Measurements from ENCODE around the gene EPYC. TPM values are rescaled to one million over a fixed set of nuclear protein-coding genes. Genes with fewer than 3 reads are reported as not detected.

Gene EPYC
- total RNA-seq, 1 donor from 2014 or later, result not detected

DNA sequence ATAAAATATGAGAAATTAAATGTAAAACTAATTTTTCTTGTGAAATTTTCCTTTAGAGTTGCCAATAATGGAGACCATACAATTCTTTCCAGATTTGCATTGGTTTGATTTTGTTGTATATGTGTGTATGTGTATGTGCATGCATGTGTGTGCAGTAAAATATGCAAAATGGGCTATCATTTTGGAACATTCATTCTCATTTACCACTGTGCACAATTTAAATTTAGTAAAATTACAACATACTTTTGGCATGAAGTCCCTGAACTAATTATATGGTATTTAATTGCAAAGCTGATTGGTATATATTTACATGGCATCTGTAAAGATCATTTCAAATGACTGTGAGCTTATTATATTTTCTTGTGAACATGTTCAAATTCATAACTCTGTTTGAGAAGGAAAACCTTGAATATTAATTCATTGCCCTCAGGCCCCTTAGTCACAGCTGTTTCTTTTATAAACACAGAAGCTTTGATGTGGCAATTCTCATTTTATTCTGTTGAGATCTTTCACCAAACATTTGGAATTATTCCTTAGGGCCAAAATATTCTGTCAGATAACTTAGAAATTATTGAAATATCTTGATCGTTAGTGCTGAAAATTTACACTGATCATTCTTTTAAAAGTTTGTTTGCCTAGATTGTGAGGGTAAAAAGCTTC is 35.5 kb upstream of the EPYC start:
- no peak overlapping the region for H3K27ac Mint-ChIP-seq (ENCODE audit: unreplicated experiment)
- no peak overlapping the region for H3K4me3 Mint-ChIP-seq (ENCODE audit: unreplicated experiment)
- no peaks in the 10 kb centered on the region for H3K9me3 Mint-ChIP-seq (ENCODE audit: low read depth)
- H3K27me3 Mint-ChIP-seq (ENCODE audit: low read depth), result no peaks in the 10 kb centered on the region
- DNase-seq (ENCODE audit: low spot score), result no peak
- TF ChIP-seq, protein P1, sequence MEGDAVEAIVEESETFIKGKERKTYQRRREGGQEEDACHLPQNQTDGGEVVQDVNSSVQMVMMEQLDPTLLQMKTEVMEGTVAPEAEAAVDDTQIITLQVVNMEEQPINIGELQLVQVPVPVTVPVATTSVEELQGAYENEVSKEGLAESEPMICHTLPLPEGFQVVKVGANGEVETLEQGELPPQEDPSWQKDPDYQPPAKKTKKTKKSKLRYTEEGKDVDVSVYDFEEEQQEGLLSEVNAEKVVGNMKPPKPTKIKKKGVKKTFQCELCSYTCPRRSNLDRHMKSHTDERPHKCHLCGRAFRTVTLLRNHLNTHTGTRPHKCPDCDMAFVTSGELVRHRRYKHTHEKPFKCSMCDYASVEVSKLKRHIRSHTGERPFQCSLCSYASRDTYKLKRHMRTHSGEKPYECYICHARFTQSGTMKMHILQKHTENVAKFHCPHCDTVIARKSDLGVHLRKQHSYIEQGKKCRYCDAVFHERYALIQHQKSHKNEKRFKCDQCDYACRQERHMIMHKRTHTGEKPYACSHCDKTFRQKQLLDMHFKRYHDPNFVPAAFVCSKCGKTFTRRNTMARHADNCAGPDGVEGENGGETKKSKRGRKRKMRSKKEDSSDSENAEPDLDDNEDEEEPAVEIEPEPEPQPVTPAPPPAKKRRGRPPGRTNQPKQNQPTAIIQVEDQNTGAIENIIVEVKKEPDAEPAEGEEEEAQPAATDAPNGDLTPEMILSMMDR (IDR thresholded peaks at IDR 0.05), result no peak
- H3K36me3 Mint-ChIP-seq (ENCODE audit: low read depth), result no peaks in the 10 kb centered on the region
- peaks cover 8% of the 10 kb centered on the region for H3K4me1 Mint-ChIP-seq (ENCODE audit: low read depth)

DNA sequence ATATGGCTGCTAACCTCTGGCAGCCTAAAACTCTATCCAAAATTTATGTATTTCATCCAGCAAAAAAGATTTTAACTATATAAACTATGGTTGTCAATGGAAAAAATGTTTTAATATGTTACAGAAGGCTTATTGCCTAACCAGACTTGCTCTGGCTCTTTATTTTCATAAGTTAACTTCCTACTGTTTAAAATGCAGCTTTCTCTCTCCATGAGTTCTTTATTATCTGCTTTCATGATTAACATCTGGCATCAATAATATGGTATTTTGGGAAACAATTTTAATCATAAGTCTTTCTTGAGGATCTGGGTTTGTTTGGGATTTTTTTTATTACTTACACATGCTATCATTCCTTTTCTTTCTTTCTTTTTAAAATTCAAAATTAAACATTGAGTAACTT is 32.5 kb upstream of the EPYC start:
- H3K27ac Mint-ChIP-seq (ENCODE audit: unreplicated experiment), result no peak overlapping the region
- no peak for DNase-seq (ENCODE audit: low spot score)
- peaks cover 8% of the 10 kb centered on the region for H3K4me1 Mint-ChIP-seq (ENCODE audit: low read depth)
- no peaks in the 10 kb centered on the region for H3K27me3 Mint-ChIP-seq (ENCODE audit: low read depth)
- no peaks in the 10 kb centered on the region for H3K36me3 Mint-ChIP-seq (ENCODE audit: low read depth)
- no peaks in the 10 kb centered on the region for H3K9me3 Mint-ChIP-seq (ENCODE audit: low read depth)
- H3K4me3 Mint-ChIP-seq (ENCODE audit: unreplicated experiment), result no peak overlapping the region
- TF ChIP-seq, protein P1 (IDR thresholded peaks at IDR 0.05), result no peak

DNA sequence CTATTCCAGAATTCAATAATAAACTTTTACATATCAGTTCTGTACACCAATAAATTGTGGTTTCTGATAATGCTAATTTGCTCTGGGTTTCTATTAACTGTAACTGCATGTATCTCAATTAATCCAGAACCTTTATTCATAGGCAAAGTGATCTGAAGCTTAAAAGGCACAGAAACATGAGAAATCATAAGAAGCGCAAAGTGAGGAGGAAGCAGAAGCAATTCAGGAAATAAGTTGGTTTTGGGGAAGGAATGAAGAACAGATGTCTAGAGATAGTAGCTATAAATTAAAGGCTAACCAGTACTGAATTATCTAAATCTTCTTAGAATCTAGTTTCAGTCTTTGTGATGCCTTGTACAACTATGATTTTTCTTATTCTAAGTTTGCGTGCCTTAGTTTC is 28.5 kb upstream of the EPYC start:
- Mint-ChIP-seq H3K36me3 (ENCODE audit: low read depth) (no peaks in the 10 kb centered on the region), H3K4me3 (ENCODE audit: unreplicated experiment) (no peak overlapping the region), H3K27me3 (ENCODE audit: low read depth) (no peaks in the 10 kb centered on the region), H3K9me3 (ENCODE audit: low read depth) (no peaks in the 10 kb centered on the region), H3K27ac (ENCODE audit: unreplicated experiment) (no peak overlapping the region), H3K4me1 (ENCODE audit: low read depth) (peaks cover 4% of the 10 kb centered on the region)
- TF ChIP-seq, protein P1 (IDR thresholded peaks at IDR 0.05), result no peak
- no peak for DNase-seq (ENCODE audit: low spot score)

DNA sequence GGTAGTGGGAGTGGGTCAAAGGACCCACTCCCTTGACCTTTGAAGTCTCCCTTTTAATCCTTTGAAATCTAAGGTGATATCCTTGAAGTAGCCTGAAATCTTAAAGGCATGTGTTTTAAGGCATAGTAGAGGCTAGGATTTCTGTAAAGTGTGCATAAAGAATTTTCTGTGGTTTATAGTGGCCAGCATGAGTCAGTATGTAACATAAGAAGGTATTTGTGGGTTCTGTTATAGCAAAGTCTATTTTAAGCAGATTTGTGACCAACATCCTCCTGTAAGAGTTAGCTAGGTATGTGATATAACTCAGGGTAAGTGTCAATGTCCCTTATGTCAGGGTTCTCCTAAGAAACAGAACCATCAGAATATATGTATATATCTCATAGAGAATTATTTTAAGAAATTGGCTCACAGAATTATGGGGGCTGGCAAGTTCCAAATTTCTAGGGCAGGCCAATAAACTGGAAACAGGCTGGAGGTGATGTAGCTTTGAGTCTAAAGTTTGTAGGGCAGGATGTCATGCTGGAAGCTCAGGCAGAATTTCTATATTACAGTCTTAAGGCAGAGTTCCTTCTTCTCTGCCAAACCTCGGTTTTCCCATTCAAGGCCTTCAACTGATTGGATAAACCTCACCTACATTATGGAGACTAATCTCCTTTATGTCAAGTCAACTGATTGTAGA is 18.7 kb upstream of the EPYC start:
- TF ChIP-seq, protein P1 (IDR thresholded peaks at IDR 0.05), result no peak
- H3K4me1 Mint-ChIP-seq (ENCODE audit: low read depth), result peaks cover 10% of the 10 kb centered on the region
- H3K27me3 Mint-ChIP-seq (ENCODE audit: low read depth), result no peaks in the 10 kb centered on the region
- no peak overlapping the region for H3K4me3 Mint-ChIP-seq (ENCODE audit: unreplicated experiment)
- DNase-seq (ENCODE audit: low spot score), result no peak
- no peaks in the 10 kb centered on the region for H3K36me3 Mint-ChIP-seq (ENCODE audit: low read depth)
- peak overlapping the region; percentile 30 for H3K27ac Mint-ChIP-seq (ENCODE audit: unreplicated experiment)
- peaks cover 3% of the 10 kb centered on the region for H3K9me3 Mint-ChIP-seq (ENCODE audit: low read depth)

DNA sequence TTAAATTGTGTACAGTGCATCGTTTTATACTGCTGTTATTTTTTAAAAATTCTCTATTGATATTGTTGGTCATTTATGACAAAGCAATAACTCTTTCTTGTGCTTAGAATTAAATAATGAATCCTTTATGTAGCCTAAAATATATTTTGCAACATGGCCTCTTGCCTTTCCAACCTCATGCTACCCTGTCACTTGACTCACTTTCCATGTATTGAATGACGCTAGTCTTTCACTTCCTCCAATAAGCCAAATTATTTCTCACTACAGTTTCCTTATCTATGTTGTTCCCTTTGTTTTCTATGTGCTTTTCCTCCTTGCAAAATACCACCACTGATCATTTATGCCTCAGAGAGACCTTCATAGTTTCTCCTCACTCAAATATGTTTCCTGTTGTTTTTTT is 16.3 kb upstream of the EPYC start:
- no peaks in the 10 kb centered on the region for H3K36me3 Mint-ChIP-seq (ENCODE audit: low read depth)
- TF ChIP-seq, protein P1 (IDR thresholded peaks at IDR 0.05), result no peak
- no peak overlapping the region for H3K27ac Mint-ChIP-seq (ENCODE audit: unreplicated experiment)
- peaks cover 5% of the 10 kb centered on the region for H3K9me3 Mint-ChIP-seq (ENCODE audit: low read depth)
- no peak for DNase-seq (ENCODE audit: low spot score)
- no peak overlapping the region for H3K4me3 Mint-ChIP-seq (ENCODE audit: unreplicated experiment)
- peaks cover 16% of the 10 kb centered on the region for H3K4me1 Mint-ChIP-seq (ENCODE audit: low read depth)
- H3K27me3 Mint-ChIP-seq (ENCODE audit: low read depth), result no peaks in the 10 kb centered on the region
